SK-N-SH (cell line): ENCODE data around the gene TMEM132D.

Experiments used
- EP300 ChIP-seq, 2 experiments: IDR thresholded peaks; 2 replicates each; pipeline versions ENCODE4 v1.4.0 to v1.6.1; 2012; ENCODE audit warnings: borderline replicate concordance in 1 of 2, low read depth in 1 of 2, low read length in 1 of 2
- SMC3 ChIP-seq: IDR thresholded peaks from 2 replicates; pipeline ENCODE4 v1.6.1; 2012; ENCODE audit warnings: low read depth, low read length, improper control_type of control experiment
- TAF1 ChIP-seq: IDR thresholded peaks from 2 replicates; pipeline ENCODE4 v1.6.1; 2012; ENCODE audit warnings: low read depth, mild to moderate bottlenecking, low read length, moderate library complexity, borderline replicate concordance
- YY1 ChIP-seq: IDR thresholded peaks from 2 replicates; pipeline ENCODE4 v1.4.0; 2012; ENCODE audit warnings: low read depth, mild to moderate bottlenecking
- TF ChIP-seq, protein P1 (sequence below): fragments of 200-600 bp; sonication (generic); IDR thresholded peaks from 2 replicates; pipeline ENCODE4 v1.6.1; 2017; ENCODE audit warnings: antibody characterized with exemption, mild to moderate bottlenecking, moderate library complexity

DNA sequence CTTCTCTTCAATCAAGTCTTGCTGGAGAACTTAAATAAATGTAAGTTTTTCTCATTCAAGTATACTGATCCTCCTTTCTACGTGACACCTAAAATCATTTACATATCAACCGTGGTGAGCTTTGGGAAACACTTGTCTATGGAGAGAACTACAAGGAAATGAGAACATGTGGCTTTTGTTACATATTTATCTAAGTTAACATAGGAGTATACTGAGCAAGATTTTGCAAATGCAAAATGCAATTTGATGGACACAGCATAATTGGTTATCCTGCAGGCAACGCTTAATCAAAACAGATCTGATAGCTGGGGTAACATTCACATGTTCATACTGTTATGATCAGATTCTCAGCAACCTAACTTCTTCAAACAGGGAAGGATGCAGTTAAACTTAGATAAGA lies 376.3 kb downstream of the TMEM132D start:
- TF ChIP-seq, protein P1, sequence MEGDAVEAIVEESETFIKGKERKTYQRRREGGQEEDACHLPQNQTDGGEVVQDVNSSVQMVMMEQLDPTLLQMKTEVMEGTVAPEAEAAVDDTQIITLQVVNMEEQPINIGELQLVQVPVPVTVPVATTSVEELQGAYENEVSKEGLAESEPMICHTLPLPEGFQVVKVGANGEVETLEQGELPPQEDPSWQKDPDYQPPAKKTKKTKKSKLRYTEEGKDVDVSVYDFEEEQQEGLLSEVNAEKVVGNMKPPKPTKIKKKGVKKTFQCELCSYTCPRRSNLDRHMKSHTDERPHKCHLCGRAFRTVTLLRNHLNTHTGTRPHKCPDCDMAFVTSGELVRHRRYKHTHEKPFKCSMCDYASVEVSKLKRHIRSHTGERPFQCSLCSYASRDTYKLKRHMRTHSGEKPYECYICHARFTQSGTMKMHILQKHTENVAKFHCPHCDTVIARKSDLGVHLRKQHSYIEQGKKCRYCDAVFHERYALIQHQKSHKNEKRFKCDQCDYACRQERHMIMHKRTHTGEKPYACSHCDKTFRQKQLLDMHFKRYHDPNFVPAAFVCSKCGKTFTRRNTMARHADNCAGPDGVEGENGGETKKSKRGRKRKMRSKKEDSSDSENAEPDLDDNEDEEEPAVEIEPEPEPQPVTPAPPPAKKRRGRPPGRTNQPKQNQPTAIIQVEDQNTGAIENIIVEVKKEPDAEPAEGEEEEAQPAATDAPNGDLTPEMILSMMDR: no peak
- no peak for TF ChIP-seq EP300 (IDR thresholded peaks at IDR 0.05; ENCODE audit: borderline replicate concordance in 1 of 2, low read depth in 1 of 2, low read length in 1 of 2)
- TF ChIP-seq SMC3: no peak
- TF ChIP-seq TAF1: no peak
- TF ChIP-seq YY1: no peak
